ENCODE results near the gene ZMAT5. TPM values are rescaled to one million over a fixed set of nuclear protein-coding genes. Genes with fewer than 3 reads are reported as not detected.

Gene ZMAT5
- total RNA-seq, 1 donor from 2014 or later = 22.6 TPM

DNA sequence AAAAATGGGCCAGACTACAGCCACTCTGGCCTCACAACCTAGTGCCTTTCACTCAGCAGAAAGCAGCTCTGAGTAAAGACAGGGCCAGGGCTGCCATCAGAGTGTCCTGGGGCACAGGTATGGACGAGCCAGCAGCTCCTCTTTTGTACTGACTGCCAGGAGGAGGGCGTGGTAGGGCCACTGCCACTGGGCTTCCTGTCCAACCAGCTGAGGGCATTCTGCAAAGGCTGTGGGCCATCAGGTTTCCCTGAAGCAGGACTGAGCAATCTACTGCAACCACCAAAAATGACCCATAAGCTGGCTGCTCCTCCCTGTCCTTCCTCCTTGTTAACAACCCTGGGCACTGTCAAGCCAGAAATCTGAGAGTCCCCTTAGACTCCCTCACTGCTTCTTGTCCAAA is 38.2 kb upstream of the ZMAT5 start:
- Mint-ChIP-seq H3K27ac (no peak overlapping the region), H3K27me3 (no peaks in the 10 kb centered on the region), H3K36me3 (ENCODE audit: low read depth) (peaks cover 77% of the 10 kb centered on the region), H3K9me3 (no peaks in the 10 kb centered on the region), H3K4me1 (no peaks in the 10 kb centered on the region), H3K4me3 (no peak overlapping the region)
- DNase-seq (no peak), ATAC-seq (ENCODE audit: low read depth) (no peak)
- ChIA-PET POLR2A (no interaction called here), CTCF (no interaction called here)
- TF ChIP-seq, protein P1, sequence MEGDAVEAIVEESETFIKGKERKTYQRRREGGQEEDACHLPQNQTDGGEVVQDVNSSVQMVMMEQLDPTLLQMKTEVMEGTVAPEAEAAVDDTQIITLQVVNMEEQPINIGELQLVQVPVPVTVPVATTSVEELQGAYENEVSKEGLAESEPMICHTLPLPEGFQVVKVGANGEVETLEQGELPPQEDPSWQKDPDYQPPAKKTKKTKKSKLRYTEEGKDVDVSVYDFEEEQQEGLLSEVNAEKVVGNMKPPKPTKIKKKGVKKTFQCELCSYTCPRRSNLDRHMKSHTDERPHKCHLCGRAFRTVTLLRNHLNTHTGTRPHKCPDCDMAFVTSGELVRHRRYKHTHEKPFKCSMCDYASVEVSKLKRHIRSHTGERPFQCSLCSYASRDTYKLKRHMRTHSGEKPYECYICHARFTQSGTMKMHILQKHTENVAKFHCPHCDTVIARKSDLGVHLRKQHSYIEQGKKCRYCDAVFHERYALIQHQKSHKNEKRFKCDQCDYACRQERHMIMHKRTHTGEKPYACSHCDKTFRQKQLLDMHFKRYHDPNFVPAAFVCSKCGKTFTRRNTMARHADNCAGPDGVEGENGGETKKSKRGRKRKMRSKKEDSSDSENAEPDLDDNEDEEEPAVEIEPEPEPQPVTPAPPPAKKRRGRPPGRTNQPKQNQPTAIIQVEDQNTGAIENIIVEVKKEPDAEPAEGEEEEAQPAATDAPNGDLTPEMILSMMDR (IDR thresholded peaks at IDR 0.05) = no peak
- intact Hi-C loops (cut with micrococcal nuclease) = no loop called here

DNA sequence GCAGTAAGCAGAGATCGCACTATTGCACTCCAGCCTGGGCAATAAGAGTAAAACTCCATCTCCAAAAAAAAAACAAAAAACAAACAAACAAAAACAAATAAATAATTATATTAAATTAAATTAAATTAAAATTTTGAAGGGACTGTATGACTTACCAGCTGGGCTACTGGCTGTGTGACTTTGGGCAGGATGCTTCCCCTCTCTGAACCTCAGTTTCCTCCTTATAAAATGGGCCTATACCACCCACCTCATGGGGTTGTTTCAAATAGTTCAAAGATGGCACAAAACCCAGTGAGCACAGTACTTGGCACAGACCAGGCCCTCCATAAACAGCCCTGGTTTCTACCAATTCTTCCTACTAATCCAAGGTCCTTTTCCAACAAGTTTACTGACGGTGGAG is 36.4 kb upstream of the ZMAT5 start:
- TF ChIP-seq, protein P1 (IDR thresholded peaks at IDR 0.05) = no peak
- Mint-ChIP-seq H3K27me3 (no peaks in the 10 kb centered on the region), H3K27ac (no peak overlapping the region), H3K4me1 (peaks cover 7% of the 10 kb centered on the region), H3K9me3 (no peaks in the 10 kb centered on the region), H3K36me3 (ENCODE audit: low read depth) (peaks cover 83% of the 10 kb centered on the region), H3K4me3 (no peak overlapping the region)
- no peak for ATAC-seq (ENCODE audit: low read depth)
- no peak for DNase-seq
- POLR2A ChIA-PET = no interaction called here
- intact Hi-C loops (cut with micrococcal nuclease) = no loop called here
- CTCF ChIA-PET = no interaction called here

DNA sequence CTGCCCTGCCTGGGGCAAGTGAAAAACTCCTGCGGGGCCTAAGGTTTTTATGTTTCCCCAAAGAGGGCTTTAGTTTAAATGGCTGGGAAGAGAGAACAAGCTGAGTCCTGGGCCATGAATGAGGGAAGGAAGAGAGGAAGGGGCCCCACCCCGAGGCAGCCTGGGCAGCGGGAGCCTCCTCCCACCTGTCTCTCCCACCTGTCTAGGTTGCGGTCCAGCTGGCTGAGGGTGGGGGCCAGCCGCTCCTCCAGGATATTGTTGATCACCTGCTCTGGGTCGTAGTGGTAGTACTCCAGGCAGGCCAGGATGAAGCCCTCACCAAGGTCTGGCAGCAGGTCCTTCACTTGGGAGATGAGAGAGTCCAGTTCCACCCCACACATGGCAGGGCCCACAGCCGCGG is 35.0 kb upstream of the ZMAT5 start:
- no peak for ATAC-seq (ENCODE audit: low read depth)
- ChIA-PET CTCF (no interaction called here), POLR2A (no interaction called here)
- Mint-ChIP-seq H3K27me3 (no peaks in the 10 kb centered on the region), H3K4me3 (no peak overlapping the region), H3K36me3 (ENCODE audit: low read depth) (peaks cover 80% of the 10 kb centered on the region), H3K9me3 (no peaks in the 10 kb centered on the region), H3K4me1 (peaks cover 12% of the 10 kb centered on the region), H3K27ac (no peak overlapping the region)
- intact Hi-C loops (cut with micrococcal nuclease) = no loop called here
- DNase-seq = no peak
- TF ChIP-seq, protein P1 (IDR thresholded peaks at IDR 0.05) = no peak

DNA sequence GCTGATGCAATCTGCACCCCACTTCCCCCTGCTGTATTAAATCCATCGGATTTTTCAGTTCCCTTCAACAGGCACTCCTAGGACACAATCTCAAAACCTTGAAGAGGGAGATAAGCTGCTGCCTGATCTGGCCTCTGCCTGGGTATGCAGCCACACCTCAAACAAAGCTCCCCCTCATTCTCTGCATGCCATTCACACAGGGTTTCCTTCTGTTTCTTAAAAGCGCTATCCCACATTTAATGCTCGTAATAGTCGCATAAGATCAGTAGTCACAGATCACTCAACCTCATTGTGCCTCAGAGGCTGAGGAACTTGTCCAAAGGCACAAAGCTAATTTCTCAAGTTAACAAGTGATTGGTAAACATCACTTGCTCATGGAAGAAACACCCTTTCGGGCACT is 34.3 kb upstream of the ZMAT5 start:
- no peaks in the 10 kb centered on the region for H3K9me3 Mint-ChIP-seq
- POLR2A ChIA-PET = no interaction called here
- intact Hi-C loops (cut with micrococcal nuclease) = no loop called here
- no peak overlapping the region for H3K27ac Mint-ChIP-seq
- CTCF ChIA-PET = no interaction called here
- DNase-seq (no peak), ATAC-seq (ENCODE audit: low read depth) (no peak)
- TF ChIP-seq, protein P1 (IDR thresholded peaks at IDR 0.05) = no peak
- H3K4me1 Mint-ChIP-seq = peaks cover 12% of the 10 kb centered on the region
- H3K4me3 Mint-ChIP-seq = no peak overlapping the region
- H3K36me3 Mint-ChIP-seq (ENCODE audit: low read depth) = peaks cover 80% of the 10 kb centered on the region
- no peaks in the 10 kb centered on the region for H3K27me3 Mint-ChIP-seq

GRCh38 chr22:29799217-29799680 is 32.4 kb upstream of the ZMAT5 start:
- no peaks in the 10 kb centered on the region for H3K27me3 Mint-ChIP-seq
- ChIA-PET CTCF (no interaction called here), POLR2A (interaction anchor here (1.5 kb wide), 1 partner anchor 33 kb away, joined by 4 read pairs; the partner anchor contains the start of gene ZMAT5)
- TF ChIP-seq, protein P1 (IDR thresholded peaks at IDR 0.05) = no peak
- H3K27ac Mint-ChIP-seq = no peak overlapping the region
- DNase-seq (no peak), ATAC-seq (ENCODE audit: low read depth) (no peak)
- H3K4me1 Mint-ChIP-seq = peaks cover 12% of the 10 kb centered on the region
- intact Hi-C loops (cut with micrococcal nuclease) = no loop called here
- no peaks in the 10 kb centered on the region for H3K9me3 Mint-ChIP-seq
- no peak overlapping the region for H3K4me3 Mint-ChIP-seq
- H3K36me3 Mint-ChIP-seq (ENCODE audit: low read depth) = peaks cover 74% of the 10 kb centered on the region

All from activated B cell treated with CpG ODN at 0.5 μM for 24 hours (primary cell).